HUES48 (cell line): ENCODE results near the gene POFUT2.

Source experiments
- H3K27ac ChIP-seq: one replicate; pipeline ENCODE4 v1.7.0; 2013; ENCODE audit warnings: low read depth, low read length, inconsistent platforms
- H3K27me3 ChIP-seq: 2 replicates; pipeline ENCODE4 v1.6.1; 2013; ENCODE audit warnings: mild to moderate bottlenecking, low read length; ENCODE audit not compliant: control insufficient read depth, insufficient read depth
- H3K36me3 ChIP-seq: 2 replicates; pipeline ENCODE4 v1.6.1; 2013; ENCODE audit warnings: low read length; ENCODE audit not compliant: control insufficient read depth, insufficient read depth
- H3K4me1 ChIP-seq: 2 replicates; pipeline ENCODE4 v1.6.1; 2013; ENCODE audit warnings: mild to moderate bottlenecking, low read length; ENCODE audit not compliant: control insufficient read depth, insufficient read depth
- H3K4me3 ChIP-seq: 2 replicates; pipeline ENCODE4 v1.5.1; 2013; ENCODE audit warnings: mild to moderate bottlenecking, low read depth, low read length
- H3K9ac ChIP-seq: 2 replicates; pipeline ENCODE4 v1.6.1; 2013; ENCODE audit warnings: mild to moderate bottlenecking, low read depth, low read length, moderate library complexity
- H3K9me3 ChIP-seq: 2 replicates; pipeline ENCODE4 v1.6.1; 2013; ENCODE audit warnings: low read length; ENCODE audit not compliant: control insufficient read depth, insufficient read depth

POFUT2 gene

GRCh38 chr21:45306832-45307571, 19.3 kb upstream of the POFUT2 start:
- Histone ChIP-seq H3K4me1 (no peaks in the 10 kb centered on the region; the same call in 1 of the 2 replicates), H3K36me3 (no peaks in the 10 kb centered on the region), H3K9ac (no peak overlapping the region), H3K27ac (no peak overlapping the region), H3K9me3 (no peaks in the 10 kb centered on the region), H3K27me3 (no peaks in the 10 kb centered on the region), H3K4me3 (no peak overlapping the region)

- no peak overlapping the region for H3K9ac ChIP-seq
- H3K27ac ChIP-seq = no peak overlapping the region
- no peak overlapping the region for H3K4me3 ChIP-seq
- no peaks in the 10 kb centered on the region for H3K27me3 ChIP-seq
- no peaks in the 10 kb centered on the region; the same call in 1 of the 2 replicates for H3K4me1 ChIP-seq
- no peaks in the 10 kb centered on the region for H3K36me3 ChIP-seq
- H3K9me3 ChIP-seq = no peaks in the 10 kb centered on the region
Measured at GRCh38 chr21:45306453-45306831, 18.7 kb upstream of the POFUT2 start.

- Histone ChIP-seq H3K9ac (no peak overlapping the region), H3K36me3 (no peaks in the 10 kb centered on the region), H3K9me3 (no peaks in the 10 kb centered on the region), H3K4me3 (no peak overlapping the region), H3K27ac (no peak overlapping the region), H3K27me3 (no peaks in the 10 kb centered on the region), H3K4me1 (no peaks in the 10 kb centered on the region; the same call in 1 of the 2 replicates)
Measured at GRCh38 chr21:45305836-45306235, 18.1 kb upstream of the POFUT2 start.

DNA sequence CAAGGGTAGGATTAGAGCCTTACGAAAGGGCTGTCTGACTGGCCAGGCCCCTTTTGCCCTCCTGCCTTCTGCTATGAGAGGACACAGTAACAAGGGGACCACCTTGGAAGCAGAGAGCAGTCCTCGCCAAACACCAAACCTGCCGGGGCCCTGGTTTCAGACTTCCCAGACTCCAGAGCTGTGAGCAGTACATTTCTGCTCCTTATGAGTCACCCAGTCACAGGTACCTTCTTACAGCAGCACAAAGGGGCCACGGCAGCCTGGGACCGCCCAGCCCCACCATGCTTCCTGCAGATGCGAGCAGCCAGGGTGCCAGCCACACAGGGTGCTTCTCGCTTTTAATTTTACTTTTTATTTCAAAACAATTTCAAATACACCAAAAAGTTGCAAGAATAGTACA, 17.2 kb upstream of the POFUT2 start:
- Histone ChIP-seq H3K4me1 (no peaks in the 10 kb centered on the region; the same call in 1 of the 2 replicates), H3K9me3 (no peaks in the 10 kb centered on the region), H3K9ac (no peak overlapping the region), H3K27me3 (no peaks in the 10 kb centered on the region), H3K36me3 (no peaks in the 10 kb centered on the region), H3K27ac (no peak overlapping the region), H3K4me3 (no peak overlapping the region)

- Histone ChIP-seq H3K9me3 (no peaks in the 10 kb centered on the region), H3K27me3 (no peaks in the 10 kb centered on the region), H3K27ac (no peak overlapping the region), H3K36me3 (no peaks in the 10 kb centered on the region), H3K4me1 (no peaks in the 10 kb centered on the region; the same call in 1 of the 2 replicates), H3K9ac (no peak overlapping the region), H3K4me3 (no peak overlapping the region)
Measured at GRCh38 chr21:45304476-45304830, 16.8 kb upstream of the POFUT2 start.

GRCh38 chr21:45303751-45304475, 16.2 kb upstream of the POFUT2 start:
- no peak overlapping the region for H3K27ac ChIP-seq
- H3K36me3 ChIP-seq = no peaks in the 10 kb centered on the region
- H3K4me3 ChIP-seq = no peak overlapping the region
- H3K9ac ChIP-seq = no peak overlapping the region
- H3K4me1 ChIP-seq = no peaks in the 10 kb centered on the region; the same call in 1 of the 2 replicates
- H3K27me3 ChIP-seq = no peaks in the 10 kb centered on the region
- no peaks in the 10 kb centered on the region for H3K9me3 ChIP-seq

- no peaks in the 10 kb centered on the region; the same call in 1 of the 2 replicates for H3K4me1 ChIP-seq
- H3K27ac ChIP-seq = no peak overlapping the region
- no peaks in the 10 kb centered on the region for H3K36me3 ChIP-seq
- no peaks in the 10 kb centered on the region for H3K27me3 ChIP-seq
- H3K4me3 ChIP-seq = no peak overlapping the region
- H3K9me3 ChIP-seq = no peaks in the 10 kb centered on the region
- H3K9ac ChIP-seq = no peak overlapping the region
Measured at GRCh38 chr21:45303091-45303615, 15.5 kb upstream of the POFUT2 start.

DNA sequence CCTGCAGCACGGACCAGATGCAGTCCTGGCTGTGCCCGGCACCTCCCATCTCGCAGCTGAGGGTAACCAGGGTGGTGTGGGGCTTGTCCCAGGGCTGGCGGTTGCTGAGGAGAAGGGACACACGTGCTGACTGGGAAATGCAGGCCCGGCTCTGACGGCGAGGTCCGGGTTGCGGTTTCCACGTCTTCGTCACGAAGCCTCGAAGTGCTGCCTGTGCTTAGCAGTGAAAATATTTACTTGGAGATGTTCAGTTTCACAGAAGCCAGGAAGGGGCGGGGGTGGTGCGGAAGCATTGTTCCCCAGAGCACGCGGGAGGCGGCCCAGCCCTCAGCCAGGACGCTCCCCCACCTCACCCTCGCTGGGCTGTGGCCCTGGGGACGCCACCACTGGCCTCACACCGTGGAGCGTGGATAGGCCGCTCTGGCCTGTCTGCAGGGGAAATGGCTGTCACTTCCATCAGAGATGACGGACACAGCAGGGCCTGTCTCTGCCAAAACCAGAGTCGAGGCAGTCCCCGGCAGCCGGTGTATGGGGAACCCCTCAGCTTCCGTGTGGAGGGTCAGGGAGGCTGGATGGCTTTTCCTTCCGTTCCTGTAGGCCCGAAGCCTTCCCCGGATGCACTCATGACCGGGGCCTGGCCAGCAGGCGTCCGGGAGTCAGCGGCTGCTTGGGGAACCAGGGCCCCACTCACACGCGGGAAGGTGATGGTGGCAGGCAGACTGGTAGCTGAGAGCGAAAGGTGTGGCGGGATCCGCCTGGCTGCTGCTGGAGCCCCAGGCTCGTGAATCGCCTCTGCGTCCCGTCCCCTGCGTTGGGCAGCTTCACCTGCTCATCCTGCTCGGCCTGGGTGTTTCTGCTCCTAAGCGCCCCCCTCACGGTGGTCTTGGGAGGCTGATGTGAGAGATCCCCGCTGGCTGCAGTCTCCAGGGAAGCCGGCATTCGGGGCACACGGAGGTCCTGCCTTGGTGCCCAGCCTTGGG, 14.7 kb upstream of the POFUT2 start:
- Histone ChIP-seq H3K4me3 (no peak overlapping the region), H3K27me3 (no peaks in the 10 kb centered on the region), H3K27ac (no peak overlapping the region)

GRCh38 chr21:45301521-45302081, 13.9 kb upstream of the POFUT2 start:
- Histone ChIP-seq H3K27ac (no peak overlapping the region), H3K9ac (no peak overlapping the region), H3K4me3 (no peak overlapping the region), H3K27me3 (no peaks in the 10 kb centered on the region), H3K4me1 (no peaks in the 10 kb centered on the region), H3K36me3 (no peaks in the 10 kb centered on the region), H3K9me3 (no peaks in the 10 kb centered on the region)

More for the DNA sequence above, 14.7 kb upstream of the POFUT2 start:
- H3K4me1 ChIP-seq = no peaks in the 10 kb centered on the region
- H3K9me3 ChIP-seq = no peaks in the 10 kb centered on the region
- no peaks in the 10 kb centered on the region for H3K36me3 ChIP-seq
- H3K9ac ChIP-seq = no peak overlapping the region

- Histone ChIP-seq H3K27ac (no peak overlapping the region), H3K4me1 (no peaks in the 10 kb centered on the region), H3K36me3 (no peaks in the 10 kb centered on the region), H3K9ac (no peak overlapping the region), H3K9me3 (no peaks in the 10 kb centered on the region), H3K27me3 (no peaks in the 10 kb centered on the region), H3K4me3 (no peak overlapping the region)
Measured at GRCh38 chr21:45300786-45301520, 13.3 kb upstream of the POFUT2 start.
